HG03571 (cell line): ENCODE data around the gene MACF1.

Source experiments
- ATAC-seq: cut with Tn5 transposase; IDR thresholded peaks from one replicate; pipeline ENCODE4 v1.9.1; 2021; ENCODE audit not compliant: unreplicated experiment

MACF1 gene

DNA sequence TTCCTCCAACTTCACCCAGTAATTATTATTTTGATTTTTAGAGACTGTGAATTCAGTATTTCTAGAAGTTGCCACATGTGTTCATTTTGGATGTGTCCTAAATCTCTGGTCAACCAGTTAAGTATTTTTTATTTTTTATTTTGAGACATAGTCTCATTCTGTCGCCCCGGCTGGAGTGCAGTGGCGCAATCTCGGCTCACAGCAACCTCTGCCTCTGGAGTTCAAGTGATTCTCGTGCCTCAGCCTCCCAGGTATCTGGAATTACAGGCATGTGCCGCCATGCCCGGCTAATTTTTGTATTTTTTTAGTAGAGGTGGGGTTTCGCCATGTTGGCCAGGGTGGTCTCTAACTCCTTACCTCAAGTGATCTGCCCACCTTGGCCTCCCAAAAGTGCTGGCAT, 8.0 kb downstream of the MACF1 start:
- no peak for ATAC-seq

GRCh38 chr1:39213511-39214002, 9.1 kb downstream of the MACF1 start:
- ATAC-seq: no peak

- no peak for ATAC-seq
These were observed 9.7 kb downstream of the MACF1 start for GRCh38 chr1:39214021-39214713.

- ATAC-seq: peak; percentile 17
These were observed 10.2 kb downstream of the MACF1 start for GRCh38 chr1:39214714-39214997.

- ATAC-seq: peak; percentile 53
These were observed 10.7 kb downstream of the MACF1 start for GRCh38 chr1:39214998-39215873.

GRCh38 chr1:39216771-39217170, 12.3 kb downstream of the MACF1 start:
- no peak for ATAC-seq

GRCh38 chr1:39220891-39221870, 16.7 kb downstream of the MACF1 start:
- ATAC-seq: no peak

- ATAC-seq: no peak
These were observed 19.9 kb downstream of the MACF1 start for GRCh38 chr1:39224295-39224829.

- no peak for ATAC-seq
These were observed 22.3 kb downstream of the MACF1 start for GRCh38 chr1:39226836-39227235.

DNA sequence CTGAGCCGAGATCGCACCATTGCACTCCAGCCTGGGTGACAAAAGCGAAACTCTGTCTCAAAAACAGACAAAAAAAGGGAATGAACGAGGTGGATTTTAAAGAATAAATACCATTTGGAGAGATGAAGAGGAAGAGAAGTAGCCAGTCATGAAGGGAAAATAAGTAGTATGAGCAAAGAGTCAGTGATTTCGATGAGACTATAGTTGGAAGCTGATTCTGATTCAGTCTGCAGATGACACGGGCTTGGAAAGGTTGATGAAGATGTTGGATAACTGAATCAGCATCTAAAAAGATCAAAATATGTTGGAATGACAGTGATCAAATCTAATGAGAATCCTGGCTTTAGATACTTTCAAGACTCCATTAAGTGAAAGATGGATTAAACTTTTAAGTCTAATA, 23.8 kb downstream of the MACF1 start:
- ATAC-seq: no peak

DNA sequence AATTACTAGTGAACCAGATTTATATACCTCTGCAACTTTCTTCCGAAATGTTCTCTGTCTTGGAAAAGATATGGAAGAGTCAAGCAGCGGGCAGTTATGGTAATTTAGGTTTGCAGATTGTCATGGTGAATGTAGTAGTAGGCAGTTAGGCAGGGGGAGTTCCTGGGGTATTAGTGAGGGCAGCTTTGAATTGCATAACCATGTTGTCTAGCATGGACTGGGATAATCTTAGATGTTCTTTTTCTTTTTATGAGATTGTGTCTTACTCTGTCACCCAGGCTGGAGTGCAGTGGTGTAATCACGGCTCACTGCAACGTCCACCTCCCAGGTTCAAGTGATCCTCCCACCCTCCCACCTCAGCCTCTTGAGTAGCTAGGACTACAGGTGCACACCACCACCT, 25.0 kb downstream of the MACF1 start:
- ATAC-seq: no peak

DNA sequence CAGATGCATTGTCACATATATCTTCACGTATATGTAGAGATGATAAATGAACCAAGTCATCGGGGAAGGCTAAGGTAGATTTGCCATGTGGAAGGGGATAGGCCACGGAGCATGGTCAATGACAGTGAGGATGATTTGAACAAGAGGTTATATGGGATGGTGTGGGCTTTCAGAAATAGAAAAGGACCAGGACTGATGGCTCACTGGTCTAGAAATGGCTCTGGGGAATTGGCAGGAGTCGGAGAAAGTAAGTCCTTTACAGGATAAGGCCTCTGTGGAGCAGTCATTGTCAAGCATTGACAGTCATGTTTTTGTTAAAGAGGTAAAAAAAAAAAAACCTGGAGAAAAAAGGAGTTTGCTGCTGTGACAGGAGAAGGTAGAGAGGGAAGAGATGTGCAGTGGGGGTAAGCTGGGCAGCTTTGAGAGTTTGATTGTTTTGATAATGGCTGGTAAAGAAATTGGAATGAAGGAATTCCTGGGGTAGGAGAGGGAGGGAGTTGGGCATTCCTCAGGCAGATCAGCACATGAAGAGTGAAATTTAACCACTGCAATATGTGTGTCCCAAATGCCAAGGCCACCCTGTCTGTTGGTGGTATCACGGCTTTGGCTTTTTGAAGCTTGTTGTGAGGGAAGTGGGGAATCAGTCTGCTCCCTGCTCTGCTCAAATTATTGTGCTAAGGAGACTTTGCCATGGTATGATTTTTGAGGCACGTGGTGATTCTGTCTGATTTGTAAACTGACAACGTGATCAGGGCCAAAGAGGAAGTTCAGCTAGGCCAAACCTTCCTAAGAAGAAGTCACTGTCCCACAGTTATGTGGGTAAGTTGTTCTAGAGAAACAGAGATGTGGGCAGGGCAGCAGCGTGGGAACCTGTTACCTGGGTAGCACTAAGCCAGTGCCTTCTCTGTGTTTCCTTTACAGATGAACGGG, 26.0 kb downstream of the MACF1 start:
- ATAC-seq: peak; percentile 92

GRCh38 chr1:39236971-39237370, 32.5 kb downstream of the MACF1 start:
- ATAC-seq: no peak

GRCh38 chr1:39238476-39238875, 34.0 kb downstream of the MACF1 start:
- no peak for ATAC-seq

- no peak for ATAC-seq
These were observed 35.5 kb downstream of the MACF1 start for GRCh38 chr1:39239968-39240367.

DNA sequence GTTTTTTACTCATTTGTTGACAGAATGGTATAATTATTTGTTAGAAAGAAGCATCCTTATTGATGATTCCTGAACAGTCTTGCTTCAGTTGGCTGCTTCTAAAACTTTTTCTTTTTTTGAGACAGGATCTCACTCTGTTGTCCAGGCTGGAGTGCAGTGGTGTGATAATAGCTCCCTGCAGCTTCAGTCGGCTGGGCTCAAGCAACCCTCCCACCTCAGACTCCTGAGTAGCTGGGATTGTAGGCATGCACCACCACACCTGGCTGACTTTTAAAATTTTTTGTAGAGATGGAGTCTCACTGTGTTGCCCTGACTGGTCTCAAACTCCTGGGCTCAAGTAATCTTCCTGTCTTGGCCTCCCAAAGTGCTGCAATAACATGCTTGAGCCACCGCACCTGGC, 38.8 kb downstream of the MACF1 start:
- ATAC-seq: no peak

- no peak for ATAC-seq
These were observed 46.2 kb downstream of the MACF1 start for GRCh38 chr1:39250460-39251240.

GRCh38 chr1:39255222-39255621, 50.7 kb downstream of the MACF1 start:
- no peak for ATAC-seq
